UCSD-AML1 (cell line): Measurements from ENCODE around the gene CNTN4.

ENCODE experiments used
- DNase-seq: peaks from one replicate; lab custom pipeline; 2025; ENCODE audit not compliant: unreplicated experiment; lab: John Stamatoyannopoulos, UW

The CNTN4 gene

DNA sequence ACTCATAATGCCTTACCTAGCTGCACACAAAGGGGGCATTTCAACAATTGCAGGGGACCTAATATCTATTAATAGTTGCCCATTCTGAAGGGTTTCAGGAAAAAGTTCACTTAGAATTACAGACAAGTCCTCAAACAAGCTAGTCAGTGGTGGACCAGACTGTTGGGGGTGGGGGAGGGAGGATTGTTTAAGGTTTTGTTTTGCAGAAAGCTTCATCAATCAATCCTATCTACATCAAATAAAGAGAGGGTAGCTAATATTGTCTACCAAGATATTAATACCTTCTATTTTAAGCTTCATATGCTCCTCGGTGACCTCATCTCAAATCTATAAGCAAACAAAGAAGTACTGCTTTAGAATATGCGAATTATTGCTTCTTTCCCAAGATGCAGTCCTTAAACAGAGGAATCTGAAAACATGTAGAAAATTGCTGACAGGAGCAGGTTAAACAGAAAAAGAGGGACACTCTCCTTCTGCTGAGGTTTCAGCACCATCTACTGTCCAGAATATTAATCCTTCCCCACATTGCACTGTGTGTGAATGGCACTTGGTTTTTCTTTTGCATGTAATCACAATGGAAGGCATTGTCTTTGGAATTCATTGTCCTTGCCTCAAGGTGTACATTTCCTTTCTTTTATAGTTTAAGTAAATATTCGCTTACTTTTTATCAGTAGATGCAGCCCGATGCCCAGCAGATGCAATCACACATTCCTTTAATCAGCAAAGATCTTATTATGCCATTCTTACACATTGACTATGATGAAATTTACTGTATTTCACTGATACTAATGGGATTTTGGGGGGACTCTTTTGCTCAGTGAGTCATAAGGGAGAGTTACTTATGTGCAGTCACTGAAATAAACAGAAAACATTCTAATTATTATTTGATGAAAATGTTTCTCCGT lies 916.8 kb downstream of the CNTN4 start:
- DNase-seq = no peak

- no peak for DNase-seq
Measured at GRCh38 chr3:3016226-3016625, 917.6 kb downstream of the CNTN4 start.

GRCh38 chr3:3020209-3020608 lies 921.5 kb downstream of the CNTN4 start:
- no peak for DNase-seq

- DNase-seq = no peak
Measured at GRCh38 chr3:3023111-3023745, 924.6 kb downstream of the CNTN4 start.

DNA sequence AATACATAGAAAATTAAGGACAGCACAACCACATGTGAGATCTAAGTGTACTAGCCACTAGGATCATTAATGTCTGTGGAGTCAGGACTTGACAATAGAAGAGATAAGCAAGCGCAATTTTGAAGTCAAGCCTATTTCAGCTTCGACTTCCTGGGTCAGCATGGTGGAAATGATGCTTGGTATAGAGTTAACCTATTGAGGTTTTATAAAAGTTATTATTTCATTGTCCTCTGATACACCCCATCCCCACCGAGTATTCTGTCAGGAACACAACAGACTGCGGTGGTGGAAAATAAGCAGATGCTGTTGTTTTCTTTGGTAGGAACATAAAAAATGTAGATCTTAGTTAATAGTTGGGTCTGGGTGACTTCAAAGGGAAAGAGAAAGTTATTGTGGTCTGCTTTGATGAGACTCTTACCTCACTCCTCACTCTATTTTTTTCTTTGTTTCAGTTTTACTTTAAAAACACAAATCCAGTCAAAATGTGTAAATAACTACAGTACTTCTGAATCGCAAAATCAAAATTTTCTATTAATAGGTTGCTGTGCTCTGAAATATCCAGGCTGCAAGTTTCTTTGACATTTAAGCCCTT lies 929.4 kb downstream of the CNTN4 start:
- DNase-seq = no peak

- no peak for DNase-seq
Measured at GRCh38 chr3:3031326-3031725, 932.7 kb downstream of the CNTN4 start.

GRCh38 chr3:3037156-3037555 lies 938.5 kb downstream of the CNTN4 start:
- DNase-seq = no peak

DNA sequence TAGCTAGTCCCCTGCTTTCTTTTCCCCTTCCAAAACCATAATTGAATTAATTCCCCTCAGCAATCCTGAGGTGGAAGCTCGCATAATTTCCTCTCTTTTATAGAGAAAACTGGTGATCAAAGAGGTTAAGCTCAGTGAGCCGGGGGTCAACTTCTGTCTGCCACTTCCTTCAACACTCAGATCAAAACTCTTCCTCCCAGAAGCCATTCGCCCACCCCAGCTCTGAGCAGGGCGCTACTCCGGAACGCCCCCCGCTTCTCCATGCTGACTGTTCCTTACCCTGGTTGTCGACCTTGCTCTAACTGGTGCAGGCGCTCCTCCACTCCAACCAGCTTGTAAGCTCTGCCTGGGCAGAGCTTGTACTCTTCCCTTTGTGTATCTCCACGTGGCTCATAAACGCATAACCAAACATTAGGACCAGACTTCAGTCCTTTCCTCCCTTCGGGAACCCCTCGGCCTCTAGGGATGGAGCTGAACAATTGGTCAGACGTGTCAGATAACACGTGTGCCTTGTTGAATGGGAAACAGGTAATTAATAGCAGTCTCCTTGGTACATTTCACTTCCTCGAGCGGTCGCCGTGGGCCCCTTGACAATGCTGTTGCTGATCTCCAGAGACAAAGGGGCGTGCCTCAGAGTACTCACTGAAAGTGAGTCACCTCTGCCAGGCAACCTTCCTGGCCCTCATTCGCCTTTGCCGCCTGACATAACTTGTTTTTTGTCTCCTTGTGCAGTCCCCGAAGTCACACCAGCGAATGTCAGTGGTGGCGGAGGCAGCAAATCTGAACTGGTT lies 939.7 kb downstream of the CNTN4 start:
- no peak for DNase-seq

- DNase-seq = no peak
Measured at GRCh38 chr3:3053974-3054373, 955.3 kb downstream of the CNTN4 start.

DNA sequence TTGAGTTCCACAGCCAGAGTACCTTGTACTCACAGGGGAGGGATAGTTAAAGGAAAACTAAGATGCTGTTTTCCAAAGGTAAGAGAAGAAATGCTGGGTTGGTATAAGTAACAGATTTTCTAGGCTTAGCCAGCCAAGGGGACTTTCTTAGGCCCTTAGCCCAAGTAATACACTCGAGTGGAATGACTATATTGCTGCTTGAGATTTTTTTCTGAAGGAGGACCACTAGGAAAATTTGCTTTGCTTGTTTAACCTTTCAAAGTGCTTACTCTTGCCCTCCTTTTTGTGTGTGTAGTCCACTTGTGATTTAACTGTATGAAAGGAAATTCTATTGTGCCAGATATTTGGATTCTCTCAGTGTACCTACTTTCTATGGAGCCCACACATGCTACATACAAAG lies 961.0 kb downstream of the CNTN4 start:
- no peak for DNase-seq

DNA sequence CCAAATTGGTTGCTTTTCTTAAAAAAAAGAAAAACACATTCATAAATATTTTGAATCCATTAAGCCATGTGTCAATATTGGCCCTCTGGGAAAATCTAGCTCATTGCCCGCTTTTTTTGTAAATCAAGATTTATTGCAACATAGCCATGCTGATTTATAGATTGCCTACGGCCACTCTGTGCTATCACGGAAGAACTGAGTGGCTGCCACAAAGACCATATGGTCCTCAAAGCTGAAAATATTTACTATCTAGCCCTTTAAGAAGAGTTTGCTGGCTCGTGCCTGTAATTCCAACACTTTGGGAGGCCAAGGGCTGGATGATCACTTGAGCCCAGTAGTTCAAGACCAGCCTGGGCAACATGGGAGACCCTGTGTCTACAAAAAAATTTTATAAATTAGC lies 965.6 kb downstream of the CNTN4 start:
- DNase-seq = no peak

- no peak for DNase-seq
Measured at GRCh38 chr3:3065876-3066275, 967.2 kb downstream of the CNTN4 start.

GRCh38 chr3:3066378-3066777 lies 967.7 kb downstream of the CNTN4 start:
- DNase-seq = no peak

GRCh38 chr3:3066910-3067309 lies 968.2 kb downstream of the CNTN4 start:
- DNase-seq = no peak

DNA sequence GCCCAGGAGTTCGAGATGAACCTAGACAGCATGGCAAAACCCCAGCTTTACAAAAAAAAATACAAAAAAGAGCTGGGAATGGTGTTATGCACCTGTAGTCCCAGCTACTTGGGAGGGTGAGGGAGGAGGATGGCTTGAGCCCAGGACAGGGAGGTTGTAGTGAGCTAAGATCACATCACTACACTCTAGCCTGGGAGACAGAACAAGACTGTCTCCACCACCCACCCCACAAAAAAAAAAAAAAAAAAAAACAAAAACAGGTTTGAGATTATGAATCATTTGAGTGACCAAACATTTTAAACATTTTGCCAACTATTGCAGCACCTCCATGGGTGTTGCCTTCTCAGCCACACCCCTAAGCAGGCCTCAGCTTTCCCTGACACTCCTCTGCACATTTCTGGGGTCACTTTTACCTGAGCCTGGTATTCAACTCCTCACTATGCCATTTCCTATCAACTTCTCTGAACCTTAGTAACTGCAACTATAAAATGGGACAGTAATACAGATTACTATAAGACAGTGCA lies 969.8 kb downstream of the CNTN4 start:
- DNase-seq = no peak

GRCh38 chr3:3069723-3070122 lies 971.1 kb downstream of the CNTN4 start:
- DNase-seq = no peak

DNA sequence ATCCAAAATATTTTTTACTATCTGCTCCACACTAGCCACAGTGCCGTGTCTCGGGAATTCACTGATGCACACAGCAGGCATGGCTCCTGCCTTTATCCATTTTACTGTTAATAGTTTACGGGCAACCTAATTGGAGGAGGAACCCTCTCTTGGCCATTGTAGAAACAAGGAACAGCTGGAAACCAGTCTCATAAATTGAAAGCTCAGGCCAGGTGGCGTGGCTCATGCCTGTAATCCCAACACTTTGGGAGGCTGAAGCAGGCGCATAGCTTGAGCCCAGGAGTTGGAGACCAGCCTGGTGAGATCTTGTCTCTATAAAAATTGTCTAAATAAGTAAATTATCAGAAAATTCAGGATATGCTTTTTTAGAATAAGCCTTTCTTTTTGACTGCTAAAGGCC lies 972.5 kb downstream of the CNTN4 start:
- DNase-seq = no peak

- no peak for DNase-seq
Measured at GRCh38 chr3:3074551-3075257, 976.0 kb downstream of the CNTN4 start.

- DNase-seq = no peak
Measured at GRCh38 chr3:3080309-3080708, 981.6 kb downstream of the CNTN4 start.

GRCh38 chr3:3081381-3082233 lies 982.9 kb downstream of the CNTN4 start:
- no peak for DNase-seq
